GM19043 (cell line): ENCODE data around the gene MMP17.

Experiments
- ATAC-seq: cut with Tn5 transposase; IDR thresholded peaks from one replicate; pipeline ENCODE4 v1.9.1; 2021; ENCODE audit warnings: low read depth; ENCODE audit not compliant: unreplicated experiment

Gene MMP17

DNA sequence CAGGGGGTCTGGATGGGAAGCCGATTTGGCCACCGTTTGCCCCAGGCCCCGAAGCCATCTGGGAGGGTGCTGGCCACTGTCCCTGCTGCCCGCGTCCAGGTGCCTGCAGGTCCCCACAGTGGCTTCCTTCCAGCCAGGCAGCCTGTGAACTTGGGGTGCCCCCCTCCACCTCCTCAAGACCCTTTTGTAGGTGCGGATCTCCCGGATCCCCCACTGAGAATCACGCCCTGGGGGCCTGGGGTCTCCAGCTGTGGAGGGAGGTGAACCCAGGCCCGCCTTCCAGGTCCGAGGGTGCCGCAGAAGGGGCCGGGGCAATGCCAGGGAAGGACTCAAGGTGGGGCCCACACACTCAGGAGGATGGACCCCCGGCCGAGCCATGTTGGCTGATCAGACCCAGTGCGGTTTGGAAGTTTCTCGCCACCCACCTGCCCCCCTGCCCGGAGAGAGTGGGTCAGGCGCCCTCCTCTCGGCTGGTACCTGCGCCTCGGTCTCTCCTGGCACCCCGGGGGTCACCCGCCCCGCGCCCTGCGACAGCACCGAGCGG, 1.7 kb downstream of the MMP17 start:
- no peak for ATAC-seq

DNA sequence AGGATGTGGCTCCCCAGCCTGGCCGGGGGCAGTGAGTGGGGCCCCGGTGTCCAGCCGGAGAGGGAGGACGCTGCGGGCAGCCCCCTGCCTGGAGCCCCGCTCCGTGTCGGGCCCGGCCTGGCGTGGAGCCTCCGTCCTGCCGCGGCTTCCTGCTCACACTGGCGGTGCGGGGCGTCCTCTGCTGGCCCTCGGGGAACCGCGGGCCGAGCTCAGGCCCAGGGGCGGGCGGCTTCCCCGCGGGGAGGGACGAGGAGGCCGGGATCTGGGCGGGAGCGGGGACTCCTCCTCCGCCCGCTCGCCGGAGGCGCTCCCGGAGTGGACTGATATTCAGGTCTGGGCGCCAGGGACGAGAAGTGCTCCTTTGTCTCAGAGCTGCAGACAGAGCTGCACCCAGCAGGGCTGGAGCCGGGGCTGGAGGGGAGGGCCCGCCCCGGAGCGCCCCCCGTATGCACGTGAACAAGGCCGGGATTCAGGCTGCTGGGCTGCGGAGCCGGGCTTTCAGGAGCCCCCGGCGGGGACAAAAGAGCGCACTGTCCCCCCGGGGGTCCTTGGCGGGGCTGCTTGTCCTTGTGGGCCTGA, 2.2 kb downstream of the MMP17 start:
- no peak for ATAC-seq

DNA sequence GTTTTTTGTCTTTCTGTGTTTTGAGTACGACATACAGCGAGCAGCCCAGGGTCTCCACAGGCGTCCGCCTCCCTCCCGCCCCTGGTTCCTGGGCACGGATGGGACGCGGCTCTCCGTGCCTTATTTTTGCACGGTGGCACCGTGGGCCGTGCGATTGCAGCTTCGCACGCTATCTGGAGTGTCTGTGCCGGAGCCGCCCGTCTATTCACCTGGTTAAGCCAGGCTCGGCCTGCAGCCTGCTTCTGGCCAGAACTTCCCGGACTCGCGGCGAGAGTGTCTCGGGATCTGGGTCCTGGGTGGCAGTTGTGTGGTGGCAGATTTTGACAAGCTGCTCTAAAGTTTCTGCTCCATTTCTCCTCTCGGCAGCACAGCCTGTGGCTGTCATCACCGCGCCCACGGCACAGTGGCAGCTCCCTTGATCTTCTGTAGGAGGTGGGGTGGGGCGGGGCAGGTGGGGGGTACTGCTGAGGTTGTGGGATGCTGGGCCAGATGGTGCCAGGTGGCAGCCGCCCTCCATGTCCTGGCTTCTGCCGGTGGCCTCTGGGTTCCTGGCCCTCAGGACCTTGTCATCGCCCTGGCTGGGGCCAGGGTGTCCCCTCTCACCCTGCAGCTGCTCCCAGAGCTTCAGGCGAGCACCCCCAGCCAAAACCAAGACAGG, 2.9 kb downstream of the MMP17 start:
- no peak for ATAC-seq

DNA sequence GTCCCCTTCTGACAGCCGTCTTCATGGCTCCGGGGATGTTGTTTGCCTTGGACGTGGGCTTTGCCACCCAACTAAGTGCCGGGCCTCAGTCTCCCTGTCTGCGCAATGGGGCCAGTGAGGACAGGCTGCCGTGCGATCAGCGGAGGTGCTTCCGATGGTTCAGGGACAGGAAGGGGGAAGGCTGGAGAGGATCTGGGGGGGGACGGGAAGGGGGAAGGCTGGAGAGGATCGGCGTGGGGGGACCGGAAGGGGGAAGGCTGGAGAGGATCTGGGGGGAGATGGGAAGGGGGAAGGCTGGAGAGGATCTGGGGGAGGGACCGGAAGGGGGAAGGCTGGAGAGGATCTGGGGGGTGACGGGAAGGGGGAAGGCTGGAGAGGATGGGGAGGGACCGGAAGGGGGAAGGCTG, 3.4 kb downstream of the MMP17 start:
- ATAC-seq, result no peak

DNA sequence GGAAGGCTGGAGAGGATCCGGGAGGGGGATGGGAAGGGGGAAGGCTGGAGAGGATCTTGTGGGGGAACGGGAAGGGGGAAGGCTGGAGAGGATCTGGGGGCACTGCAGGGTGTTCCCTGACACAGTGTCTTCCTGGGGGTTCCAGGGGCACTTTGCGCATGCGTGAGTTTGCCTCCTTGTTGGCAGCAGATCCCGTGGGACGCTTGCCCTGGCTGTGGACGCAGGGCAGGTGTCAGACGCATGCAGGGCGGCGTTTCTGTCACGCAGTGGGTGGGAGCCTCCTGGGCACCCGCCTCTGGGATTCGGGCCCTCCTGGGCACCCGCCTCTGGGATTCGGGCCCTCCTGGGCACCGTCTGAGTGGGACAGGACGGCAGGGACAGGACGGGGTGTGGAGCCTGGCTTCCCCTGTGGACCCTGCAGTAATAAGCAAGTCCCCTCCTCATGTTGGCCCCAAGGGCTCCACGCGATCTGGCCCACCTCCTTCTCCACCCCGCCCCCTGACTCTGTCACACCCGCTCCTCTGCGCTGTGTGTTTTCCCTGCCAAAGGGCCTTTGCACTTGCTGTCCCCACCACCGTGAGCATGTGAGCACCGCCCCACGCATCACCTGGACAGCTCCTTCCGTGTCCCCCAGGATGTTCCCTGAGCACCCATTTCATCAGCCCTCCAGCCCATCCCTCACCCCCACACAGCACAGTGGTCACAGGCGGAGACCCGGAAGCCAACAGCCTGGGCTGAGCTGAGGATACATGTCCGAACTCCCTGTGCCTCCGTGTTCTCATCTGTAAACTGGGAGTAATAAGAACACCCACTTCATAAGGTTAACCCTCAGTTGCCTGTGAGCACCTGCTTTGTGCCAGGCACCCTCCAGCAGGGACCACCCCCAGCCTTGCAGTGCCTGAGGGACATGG, 4.4 kb downstream of the MMP17 start:
- no peak for ATAC-seq

DNA sequence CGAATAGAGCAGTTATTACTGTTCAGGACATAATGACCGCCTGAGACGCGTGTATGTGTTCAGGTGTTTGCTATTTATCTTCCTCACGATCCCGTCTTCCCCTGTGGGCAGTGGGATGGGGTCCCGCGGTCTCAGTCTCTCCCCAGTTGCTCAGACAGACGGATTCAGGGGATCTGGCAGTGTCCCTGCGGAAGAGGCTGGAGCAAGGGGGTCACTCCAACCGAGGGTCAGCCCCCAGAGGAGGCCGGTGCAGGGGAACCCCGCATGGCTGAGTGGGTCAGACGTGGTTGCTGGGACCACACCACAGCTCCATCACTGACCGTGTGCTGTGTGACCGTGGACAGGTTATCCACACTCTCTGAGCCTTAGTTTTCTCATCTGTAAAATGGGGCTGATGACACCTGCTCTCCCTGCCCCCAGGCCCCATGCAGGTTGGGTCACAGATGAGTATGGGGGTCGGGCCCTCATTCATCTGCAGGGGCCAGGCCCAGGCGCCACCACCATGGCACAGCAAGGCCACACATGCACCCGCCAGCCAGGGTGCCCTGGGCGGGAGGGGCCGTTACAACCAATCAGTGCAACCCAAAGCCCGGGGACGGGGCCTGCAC, 5.2 kb downstream of the MMP17 start:
- ATAC-seq, result no peak

DNA sequence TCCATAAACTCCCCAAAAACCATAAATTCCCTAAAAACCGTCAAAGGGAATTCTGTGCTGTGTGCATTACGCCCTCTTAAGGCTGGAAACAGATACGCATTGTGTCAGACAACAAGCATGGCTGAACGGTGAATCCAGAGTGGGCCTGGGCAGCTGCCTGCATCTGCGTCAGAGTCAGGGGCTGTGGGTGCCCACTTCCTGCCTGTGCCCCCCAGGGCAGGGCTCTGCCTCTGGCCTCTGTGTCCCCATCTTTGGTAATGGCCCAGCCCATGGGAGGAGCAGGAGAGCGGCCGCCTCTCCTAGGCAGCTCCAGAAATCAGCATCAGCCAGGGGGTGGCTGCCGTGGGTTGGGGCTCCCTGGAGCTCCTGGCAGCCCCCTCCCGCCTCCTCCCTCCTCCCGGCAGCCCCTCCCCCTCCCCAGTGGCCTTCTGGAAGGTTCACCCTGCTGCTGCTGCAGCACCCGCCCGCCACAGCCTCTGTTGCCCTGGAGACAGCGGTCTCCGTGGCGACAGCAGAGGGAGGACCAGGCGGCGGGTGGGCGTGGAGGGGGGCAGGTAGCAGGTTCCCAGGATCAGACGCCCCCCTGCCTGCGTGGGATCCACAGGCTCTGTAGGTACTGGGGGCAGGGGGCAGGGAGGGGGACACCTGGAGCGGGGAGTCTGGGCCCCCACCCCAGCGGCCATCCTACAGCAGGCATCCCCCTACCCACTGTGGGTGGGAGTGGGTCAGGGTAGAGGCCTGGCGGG, 5.9 kb downstream of the MMP17 start:
- ATAC-seq, result no peak

DNA sequence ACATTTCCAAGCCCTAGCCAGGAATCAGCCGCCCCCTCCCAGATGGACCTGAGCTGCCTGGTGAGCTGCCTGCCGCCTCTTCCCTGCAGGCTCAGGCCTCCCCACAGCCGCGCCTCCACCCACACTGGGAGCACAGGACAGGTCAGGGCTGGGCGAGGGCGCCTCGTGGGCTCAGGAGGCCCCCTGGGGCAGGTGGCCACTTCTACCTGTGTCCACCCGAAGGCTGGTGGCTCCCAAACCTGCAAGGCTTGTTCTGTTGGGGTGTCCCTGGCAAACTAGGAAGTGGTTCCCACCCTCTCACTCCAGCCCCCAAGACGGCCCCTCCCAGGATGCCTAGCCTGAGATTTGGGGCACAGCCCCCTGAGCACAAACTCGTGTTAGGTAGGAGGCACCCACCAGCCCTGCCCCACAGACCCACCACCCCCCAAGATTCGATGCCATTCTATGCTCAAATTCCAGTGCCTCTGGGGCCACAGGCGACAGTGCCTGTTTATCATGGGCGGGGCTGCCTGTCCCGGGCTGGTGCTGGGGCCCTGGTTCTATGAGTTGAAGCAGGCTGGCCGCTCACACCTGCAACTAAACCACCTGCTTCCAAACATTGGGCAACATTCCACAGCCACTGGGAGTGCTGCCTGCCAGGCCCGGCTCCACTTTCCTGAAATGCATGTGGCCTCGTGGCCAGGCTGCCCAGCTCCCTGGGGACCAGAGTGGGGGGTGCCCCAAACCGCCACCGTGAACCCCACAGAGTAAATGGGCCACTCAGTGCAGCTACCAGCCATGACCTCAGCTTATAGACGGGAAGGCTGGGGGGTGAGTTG, 6.8 kb downstream of the MMP17 start:
- no peak for ATAC-seq

DNA sequence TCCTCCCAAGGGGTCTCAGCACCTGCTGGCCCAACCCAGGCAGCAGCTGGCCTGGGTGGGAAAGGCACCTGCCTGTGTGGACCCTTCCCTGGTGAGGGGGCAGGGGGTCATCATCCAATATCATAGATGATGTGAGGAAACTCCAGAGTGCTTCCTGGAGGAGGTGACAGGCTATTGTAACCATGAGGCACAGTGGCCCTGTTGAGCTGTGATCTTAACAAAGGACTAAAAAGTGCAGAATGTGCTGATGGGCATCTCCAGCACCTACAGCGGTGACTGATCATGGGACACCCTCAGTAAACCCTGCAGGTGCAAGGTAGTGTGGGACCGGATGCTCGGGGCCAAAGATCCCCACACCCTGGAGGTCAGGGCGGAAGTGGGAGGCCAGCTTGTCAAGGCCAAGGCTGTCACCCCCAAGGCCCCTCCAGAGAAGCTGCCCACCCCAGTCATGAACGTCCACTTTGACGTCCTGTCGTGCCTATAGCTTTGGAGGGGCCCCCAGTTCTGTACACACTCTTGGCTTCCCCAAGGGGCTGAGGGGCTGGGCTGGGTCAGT, 7.5 kb downstream of the MMP17 start:
- no peak for ATAC-seq

DNA sequence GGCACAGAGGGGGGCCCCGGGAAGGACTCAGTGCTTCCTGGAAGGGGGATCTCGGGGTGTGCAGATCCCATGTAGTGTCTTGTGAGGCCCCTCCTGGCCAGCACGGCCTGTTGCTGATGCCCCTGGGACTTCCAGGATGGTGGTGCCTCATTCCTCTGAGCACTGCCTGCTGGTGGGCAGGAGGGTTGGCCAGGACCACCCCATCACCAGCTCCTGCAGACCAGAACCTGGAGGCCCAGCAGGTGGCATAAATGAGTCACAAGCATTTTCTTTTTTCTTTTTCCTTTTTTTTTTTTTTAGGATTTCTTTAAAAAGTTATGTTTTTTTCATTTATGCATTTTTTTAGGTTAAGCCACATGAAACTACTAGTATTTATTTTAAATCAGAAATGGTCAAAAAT, 8.0 kb downstream of the MMP17 start:
- ATAC-seq, result no peak

DNA sequence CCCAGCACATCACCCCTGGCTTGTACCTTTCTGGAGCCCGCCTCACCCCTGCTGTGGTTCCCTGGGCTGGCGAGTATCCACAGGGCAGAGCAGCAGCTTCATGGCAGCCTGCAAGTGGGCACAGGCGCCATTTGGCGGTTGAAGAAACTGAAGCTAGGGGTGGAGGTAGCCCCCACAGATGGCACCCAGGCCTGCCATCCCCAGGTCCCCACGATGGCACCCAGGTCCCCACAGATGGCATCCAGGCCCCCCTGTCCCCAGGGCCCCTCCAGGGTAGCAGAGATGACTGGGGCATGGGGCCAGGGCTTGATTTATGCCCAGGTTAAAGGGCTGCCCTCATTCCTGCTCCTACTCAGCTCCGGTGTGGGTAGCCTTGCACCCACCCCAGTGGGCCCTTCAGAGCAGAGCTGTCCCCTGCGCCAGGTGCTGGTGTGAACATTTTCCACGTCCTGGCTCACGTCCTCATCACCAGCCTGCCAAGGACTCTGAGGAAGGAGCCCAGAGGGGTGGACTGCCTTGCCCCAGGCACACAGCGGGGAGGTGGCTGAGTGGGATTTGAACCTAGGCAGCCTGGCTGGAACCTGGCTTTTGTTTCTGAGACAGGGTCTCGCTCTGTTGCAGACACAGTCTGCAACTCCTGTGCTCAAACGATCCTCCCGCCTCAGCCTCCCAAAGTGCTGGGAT, 8.7 kb downstream of the MMP17 start:
- ATAC-seq, result no peak

DNA sequence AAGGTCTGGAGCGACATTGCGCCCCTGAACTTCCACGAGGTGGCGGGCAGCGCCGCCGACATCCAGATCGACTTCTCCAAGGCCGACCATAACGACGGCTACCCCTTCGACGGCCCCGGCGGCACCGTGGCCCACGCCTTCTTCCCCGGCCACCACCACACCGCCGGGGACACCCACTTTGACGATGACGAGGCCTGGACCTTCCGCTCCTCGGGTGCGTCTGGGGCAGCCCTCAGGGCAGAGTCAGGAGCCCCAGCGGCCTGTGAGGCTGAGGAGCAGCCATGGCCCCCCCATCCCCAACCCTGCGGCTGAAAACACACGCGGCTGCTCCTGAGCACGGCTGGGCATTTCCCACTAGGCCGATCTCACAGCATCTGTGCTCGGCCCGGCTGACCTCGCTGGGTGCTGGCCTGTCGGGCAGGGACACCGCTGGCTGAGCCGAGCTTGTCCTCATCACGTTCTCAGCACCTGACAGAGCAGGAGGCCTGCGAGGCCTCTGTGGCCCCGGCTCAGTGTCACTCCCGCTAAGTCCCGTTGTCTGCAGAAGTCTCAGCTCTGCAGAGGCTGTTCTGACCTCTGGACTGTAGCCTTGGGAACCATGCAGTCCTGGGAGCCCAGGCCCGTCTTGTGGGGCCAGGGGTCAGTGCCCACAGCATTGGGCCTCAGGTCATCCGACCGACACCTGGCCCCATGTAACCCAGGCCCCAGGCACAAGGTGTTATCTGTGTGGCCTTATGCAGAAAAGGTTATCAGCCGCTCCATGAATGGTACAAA, 12.6 kb downstream of the MMP17 start:
- ATAC-seq, result no peak

DNA sequence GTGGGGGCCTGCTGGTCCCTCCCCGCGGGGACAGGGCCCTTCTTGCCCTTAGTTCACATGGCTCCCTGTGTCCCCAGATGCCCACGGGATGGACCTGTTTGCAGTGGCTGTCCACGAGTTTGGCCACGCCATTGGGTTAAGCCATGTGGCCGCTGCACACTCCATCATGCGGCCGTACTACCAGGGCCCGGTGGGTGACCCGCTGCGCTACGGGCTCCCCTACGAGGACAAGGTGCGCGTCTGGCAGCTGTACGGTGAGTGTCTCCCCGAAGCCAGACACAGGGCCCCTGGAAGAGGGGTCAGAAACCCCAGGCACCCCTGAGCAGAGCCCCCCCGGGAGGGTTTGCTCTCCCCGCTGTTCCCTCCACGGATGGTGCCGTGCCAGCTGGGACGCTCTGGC, 13.4 kb downstream of the MMP17 start:
- no peak for ATAC-seq

DNA sequence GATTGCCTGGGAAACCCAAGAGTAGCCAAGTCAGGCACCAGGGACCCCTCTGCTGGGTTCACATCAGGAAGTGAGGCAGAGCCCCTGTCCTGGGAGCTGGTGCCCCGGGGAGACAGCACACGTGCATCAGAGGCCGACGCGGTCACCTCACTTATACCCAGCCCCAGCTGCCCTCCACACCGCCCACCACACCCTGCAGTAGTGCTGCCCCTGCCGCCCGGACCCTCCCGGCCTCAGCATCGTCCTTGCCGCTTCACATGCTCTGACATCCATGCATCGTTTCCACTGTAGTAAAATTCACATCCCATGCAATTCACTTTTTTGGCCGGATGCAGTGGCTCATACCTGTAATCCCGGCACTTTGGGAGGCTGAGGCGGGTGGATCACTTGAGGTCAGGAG, 14.0 kb downstream of the MMP17 start:
- no peak for ATAC-seq

DNA sequence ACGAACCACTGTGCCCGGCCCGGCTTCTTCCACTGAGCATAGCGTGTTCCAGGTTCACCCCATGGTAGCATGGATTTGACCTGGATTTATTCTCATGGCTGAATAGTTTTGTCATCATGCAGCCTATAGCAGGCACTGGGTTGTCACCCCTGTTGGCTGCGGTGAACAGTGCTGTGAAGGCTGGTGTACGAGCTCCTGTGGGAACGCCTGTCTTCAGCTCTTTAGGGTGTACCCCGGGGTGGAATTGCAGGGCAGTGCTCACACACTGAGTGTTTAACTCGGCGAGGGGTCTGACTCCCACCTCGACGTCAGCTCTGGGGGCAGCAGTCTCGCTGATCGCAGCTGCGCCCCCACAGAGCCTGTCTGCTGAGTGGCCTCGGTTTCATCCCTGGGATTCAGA, 15.3 kb downstream of the MMP17 start:
- no peak for ATAC-seq

DNA sequence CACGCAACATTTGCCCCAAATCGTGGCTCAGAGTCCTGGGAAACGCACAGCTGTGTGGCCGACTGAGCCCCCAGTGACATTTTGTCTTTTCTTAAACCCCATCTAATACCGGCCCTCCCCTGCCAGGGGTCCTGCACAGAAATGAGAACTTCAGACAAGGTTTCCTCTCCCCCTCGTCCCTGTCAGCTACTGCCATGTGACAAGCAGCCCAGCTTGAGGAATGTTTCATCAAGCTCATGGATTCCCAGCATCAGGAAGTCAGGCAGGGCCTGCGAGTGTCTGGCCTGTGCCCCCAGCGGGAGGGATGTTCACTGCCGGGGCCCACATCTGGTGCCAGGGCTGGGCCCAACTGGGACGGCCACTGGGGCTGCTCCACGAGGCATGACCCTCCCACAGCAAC, 15.9 kb downstream of the MMP17 start:
- ATAC-seq, result no peak

DNA sequence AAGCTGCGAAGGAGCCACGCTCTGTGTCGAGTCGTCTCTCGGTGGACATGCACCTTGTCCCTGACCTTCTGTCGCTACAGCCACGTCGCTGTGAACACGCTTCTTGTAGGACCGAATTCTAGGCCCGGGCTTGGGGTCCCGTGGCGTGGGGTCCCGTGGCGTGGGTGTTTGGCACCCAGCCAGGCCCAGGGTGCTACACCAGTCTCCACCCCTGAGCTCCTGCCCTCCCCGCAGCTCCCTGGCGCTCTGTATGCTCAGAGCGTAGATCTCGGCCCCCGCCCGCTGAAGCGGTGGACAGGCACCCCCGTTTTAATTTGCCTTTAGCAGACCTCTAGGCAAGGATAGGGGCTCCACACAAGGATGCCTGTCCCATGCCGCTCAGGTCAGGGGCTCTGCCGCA, 16.5 kb downstream of the MMP17 start:
- ATAC-seq, result no peak

DNA sequence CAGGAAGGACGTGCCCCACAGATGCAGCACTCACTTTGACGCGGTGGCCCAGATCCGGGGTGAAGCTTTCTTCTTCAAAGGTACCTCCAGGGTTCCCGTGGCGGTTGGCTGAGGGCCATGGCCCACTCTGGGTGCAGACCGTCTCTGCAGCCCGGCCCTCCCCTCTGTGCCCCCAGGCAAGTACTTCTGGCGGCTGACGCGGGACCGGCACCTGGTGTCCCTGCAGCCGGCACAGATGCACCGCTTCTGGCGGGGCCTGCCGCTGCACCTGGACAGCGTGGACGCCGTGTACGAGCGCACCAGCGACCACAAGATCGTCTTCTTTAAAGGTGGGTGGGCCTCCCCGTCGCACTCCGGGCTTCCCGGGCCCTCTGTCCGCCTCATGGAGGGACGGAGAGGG, 16.9 kb downstream of the MMP17 start:
- no peak for ATAC-seq
